ENCODE results near the gene LSM5.

The LSM5 gene

DNA sequence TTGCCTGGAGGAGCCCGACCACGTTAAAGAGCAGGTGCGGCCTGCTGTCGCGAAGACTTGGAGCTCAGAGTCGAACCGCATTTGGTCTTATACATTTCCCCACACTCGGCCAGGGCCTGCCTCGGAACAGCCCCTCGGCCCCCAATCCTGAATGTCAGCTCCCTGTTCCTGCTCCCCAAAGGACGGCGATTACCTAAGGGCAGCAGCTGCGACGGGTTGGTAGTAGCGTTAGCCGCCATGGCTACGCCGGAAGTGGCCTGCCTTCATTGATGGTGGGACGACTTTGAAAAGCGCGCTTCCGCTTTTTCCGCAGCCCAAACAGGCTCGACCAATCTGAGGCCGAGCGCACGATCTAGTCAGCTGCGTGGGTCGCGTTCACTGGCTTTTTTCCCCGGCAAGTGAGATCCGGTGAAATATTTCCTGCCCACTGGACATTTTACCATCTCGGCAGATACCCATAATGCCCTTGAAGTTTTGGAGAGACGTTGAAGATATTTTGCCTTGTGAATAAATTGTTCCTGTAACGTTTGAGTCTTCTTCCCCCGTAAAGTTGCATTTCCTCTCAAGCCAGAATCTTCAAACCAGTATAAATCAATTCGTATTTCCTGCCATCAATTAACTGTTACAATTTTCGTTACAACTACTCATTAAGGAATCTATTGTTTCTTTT lies at the start of gene LSM5:
Gene LSM5, minus strand, starts transcription at position 254 of the 670 bp plus-strand sequence. Its CDS starts 15 bp downstream, at position 239.
- DNase-seq (ENCODE audit: low read depth, low spot score) = peak; percentile 72
- H3K27ac ChIP-seq = peak within 1 kb of the TSS; percentile 84

GRCh38 chr7:32539366-32539765 lies 49.2 kb upstream of the LSM5 start:
- H3K27ac ChIP-seq = no peak overlapping the region
- no peak for DNase-seq (ENCODE audit: low read depth, low spot score)

DNA sequence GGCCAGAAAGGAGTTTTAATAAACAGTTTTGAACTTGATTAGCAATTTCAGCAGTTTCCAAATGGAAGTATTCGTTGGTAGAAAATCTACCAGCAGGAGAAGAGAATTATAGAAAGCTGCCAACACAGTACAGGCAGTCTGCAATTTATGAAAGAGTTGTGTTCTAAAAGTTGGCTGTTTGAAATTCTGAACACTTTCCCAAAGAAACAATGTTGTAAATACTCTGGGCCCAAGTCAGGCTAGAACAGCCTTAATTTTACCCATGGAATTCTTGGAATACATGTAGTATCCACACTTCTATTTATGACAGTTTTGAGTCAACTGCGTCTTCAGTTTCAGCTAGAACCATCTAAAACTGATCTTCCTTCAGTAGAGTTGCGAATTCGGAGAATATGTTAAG lies 47.6 kb upstream of the LSM5 start:
- no peak overlapping the region for H3K27ac ChIP-seq
- no peak for DNase-seq (ENCODE audit: low read depth, low spot score)

GRCh38 chr7:32536585-32536984 lies 46.4 kb upstream of the LSM5 start:
- H3K27ac ChIP-seq = no peak overlapping the region
- DNase-seq (ENCODE audit: low read depth, low spot score) = no peak

GRCh38 chr7:32536016-32536415 lies 45.8 kb upstream of the LSM5 start:
- no peak for DNase-seq (ENCODE audit: low read depth, low spot score)
- H3K27ac ChIP-seq = no peak overlapping the region

DNA sequence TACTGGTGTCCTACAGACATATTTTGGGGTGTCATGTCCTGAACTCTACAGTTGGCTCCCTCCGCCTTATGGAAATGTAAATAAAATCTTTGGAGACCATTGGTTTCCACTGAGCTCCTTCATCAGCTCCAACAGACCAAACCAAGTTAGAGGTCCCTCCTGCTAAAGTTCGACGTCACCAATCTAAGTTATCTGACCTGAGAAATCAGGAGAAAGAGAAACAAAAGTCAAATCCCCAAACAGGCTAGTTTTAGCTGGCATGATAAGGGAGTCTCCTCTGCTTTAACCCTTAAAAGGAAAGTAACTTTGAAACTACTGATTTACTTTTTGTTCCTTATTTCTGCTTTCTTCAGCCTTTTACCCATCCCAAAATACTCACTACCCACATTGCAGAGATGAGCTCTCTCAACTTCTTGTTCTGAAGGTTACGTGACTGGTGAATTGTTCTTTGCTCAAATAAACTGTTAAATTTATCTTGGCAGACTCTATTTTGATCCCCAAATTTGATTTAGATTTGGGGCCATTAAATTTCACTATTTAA lies 45.1 kb upstream of the LSM5 start:
- no peak for DNase-seq (ENCODE audit: low read depth, low spot score)
- H3K27ac ChIP-seq = no peak overlapping the region

GRCh38 chr7:32533276-32534029 lies 43.3 kb upstream of the LSM5 start:
- DNase-seq (ENCODE audit: low read depth, low spot score) = no peak
- H3K27ac ChIP-seq = no peak overlapping the region

DNA sequence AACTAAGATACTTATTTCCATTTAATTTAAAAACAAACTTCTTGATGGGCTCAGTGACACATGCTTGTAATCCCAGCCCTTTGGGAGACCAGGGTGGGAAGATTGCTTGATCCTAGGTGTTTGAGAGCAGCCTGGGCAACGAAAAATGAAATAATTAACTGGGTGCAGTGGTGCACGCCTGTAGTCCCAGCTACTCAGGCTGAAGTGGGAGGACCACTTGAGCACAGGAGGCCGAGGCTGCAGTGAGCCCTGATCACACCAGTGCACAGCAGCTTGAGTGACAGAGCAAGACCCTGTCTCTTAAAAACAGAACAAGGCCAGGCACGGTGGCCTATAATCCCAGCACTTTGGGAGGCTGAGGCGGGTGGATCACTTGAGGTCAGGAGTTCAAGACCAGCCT lies 42.5 kb upstream of the LSM5 start:
- no peak for DNase-seq (ENCODE audit: low read depth, low spot score)

GRCh38 chr7:32532086-32532485 lies 41.9 kb upstream of the LSM5 start:
- no peak for DNase-seq (ENCODE audit: low read depth, low spot score)
- H3K27ac ChIP-seq = no peak overlapping the region

More for the DNA sequence above, 42.5 kb upstream of the LSM5 start:
- H3K27ac ChIP-seq = no peak overlapping the region

DNA sequence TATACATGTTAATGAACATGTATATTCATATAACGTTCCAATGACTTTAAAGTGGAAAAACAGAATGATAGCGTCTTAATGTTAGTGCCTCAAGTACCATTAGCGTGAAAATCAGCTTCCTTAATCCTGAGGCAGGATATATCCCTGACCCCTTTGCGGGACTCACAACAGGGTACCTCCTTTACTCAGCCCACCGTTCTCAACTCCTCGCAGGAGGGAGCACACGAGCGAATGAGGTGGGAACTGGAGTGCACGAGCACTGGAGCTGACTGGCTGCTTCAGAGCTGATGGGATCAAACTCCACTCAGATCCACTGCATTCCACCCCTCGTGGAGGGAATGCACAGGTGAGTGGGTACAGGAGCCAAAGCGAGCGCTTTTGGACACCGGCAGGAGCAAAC lies 41.2 kb upstream of the LSM5 start:
- no peak for DNase-seq (ENCODE audit: low read depth, low spot score)
- no peak overlapping the region for H3K27ac ChIP-seq

DNA sequence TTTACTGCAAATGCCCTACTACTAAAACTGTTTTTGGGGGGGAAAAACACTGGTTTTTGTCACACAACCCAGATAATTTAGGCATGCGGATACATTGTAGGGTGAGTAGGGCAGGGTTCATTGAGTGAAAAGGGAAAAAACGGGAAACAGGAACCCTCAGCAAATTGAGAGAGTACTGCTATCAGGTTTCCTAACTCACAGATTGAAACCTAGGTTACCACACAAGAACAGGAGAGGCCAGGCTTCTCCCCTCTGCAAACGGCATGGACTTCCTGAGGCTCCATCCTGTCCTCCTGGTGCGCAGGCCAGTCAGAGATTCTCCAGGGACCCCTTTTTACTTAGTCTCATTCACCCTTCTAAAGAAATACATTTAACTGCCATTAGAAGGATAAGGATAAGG lies 35.7 kb upstream of the LSM5 start:
- no peak overlapping the region for H3K27ac ChIP-seq
- DNase-seq (ENCODE audit: low read depth, low spot score) = no peak

DNA sequence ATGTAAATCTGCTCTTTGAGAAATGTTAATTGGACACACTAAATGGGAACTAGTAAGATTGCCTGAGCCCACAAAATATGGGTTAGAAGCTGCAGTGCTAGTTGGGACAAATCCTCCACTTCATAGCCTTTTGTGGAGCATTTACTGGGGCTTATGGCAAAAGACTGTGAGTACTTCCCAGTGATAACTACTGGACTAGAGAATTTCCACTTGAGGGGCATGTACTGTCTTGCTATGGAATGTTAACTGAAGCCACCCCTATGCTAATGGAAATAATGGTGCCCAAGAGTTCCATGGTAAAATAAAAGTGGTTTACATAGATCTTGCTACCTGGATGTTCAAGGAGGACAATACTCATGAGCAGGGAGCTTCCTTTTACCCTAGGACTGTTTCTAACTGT lies 34.5 kb upstream of the LSM5 start:
- no peak for DNase-seq (ENCODE audit: low read depth, low spot score)
- H3K27ac ChIP-seq = no peak overlapping the region

GRCh38 chr7:32522746-32523530 lies 32.8 kb upstream of the LSM5 start:
- no peak for DNase-seq (ENCODE audit: low read depth, low spot score)
- no peak overlapping the region for H3K27ac ChIP-seq

- no peak overlapping the region for H3K27ac ChIP-seq
- DNase-seq (ENCODE audit: low read depth, low spot score) = no peak
Measured at GRCh38 chr7:32519763-32520162, 29.6 kb upstream of the LSM5 start.

- DNase-seq (ENCODE audit: low read depth, low spot score) = no peak
- no peak overlapping the region for H3K27ac ChIP-seq
Measured at GRCh38 chr7:32518534-32519140, 28.5 kb upstream of the LSM5 start.

- no peak for DNase-seq (ENCODE audit: low read depth, low spot score)
- peak overlapping the region; percentile 22 for H3K27ac ChIP-seq
Measured at GRCh38 chr7:32516551-32517100, 26.4 kb upstream of the LSM5 start.

DNA sequence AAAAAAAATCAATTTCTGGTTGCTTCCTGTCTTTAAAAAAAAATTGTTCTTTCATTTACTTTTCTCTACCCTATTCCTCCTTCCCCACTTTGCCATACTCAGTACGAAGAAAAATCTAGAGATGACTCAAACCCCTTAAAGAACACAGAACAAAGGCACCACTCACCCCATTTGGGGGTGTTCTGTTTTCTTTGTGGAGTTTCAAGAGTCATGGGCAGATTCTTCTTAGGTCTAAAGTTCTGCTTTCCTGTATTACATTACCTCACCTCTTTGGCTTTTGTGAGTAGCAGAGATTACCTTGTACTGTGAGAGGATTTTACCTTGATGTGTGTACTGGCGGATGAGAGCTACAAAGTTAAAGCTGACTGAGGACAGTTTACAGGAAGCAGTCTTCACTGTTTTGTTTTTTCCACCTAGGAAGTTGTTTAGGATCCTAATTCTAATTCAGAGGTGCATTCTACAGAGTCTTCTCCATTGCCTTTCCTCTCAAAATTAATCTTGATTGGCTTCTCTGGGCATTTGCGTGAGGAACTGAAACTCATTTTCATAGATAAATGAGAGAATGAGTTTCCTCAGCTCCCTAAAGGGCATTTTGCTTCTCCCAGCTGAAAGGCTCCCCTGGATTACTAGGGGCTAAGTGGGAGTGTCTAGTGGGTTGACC lies 25.8 kb upstream of the LSM5 start:
- H3K27ac ChIP-seq = peak overlapping the region; percentile 22
- DNase-seq (ENCODE audit: low read depth, low spot score) = no peak

- no peak overlapping the region for H3K27ac ChIP-seq
- DNase-seq (ENCODE audit: low read depth, low spot score) = no peak
Measured at GRCh38 chr7:32513210-32513609, 23.0 kb upstream of the LSM5 start.

GRCh38 chr7:32511791-32512190 lies 21.6 kb upstream of the LSM5 start:
- no peak for DNase-seq (ENCODE audit: low read depth, low spot score)

DNA sequence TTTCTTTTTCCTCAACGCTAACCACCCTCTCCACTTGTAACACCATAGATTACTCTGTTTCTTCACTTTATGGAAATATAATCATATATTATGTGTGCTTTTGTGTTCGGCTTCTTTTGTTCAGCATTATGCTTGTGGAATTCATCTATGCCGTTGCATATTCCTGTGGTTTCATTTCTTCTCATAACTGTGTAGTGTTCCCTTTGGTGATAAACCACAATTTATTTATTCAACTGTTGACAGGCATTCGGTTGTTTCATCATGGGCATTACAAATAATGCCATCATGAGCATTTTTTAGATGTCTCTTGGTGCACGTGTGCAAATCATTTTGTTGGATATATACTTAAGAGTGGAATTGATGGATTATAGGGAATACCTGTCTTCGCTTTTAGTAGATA lies 17.2 kb upstream of the LSM5 start:
- H3K27ac ChIP-seq = peak overlapping the region; percentile 90
- DNase-seq (ENCODE audit: low read depth, low spot score) = no peak

More at GRCh38 chr7:32511791-32512190, 21.6 kb upstream of the LSM5 start:
- no peak overlapping the region for H3K27ac ChIP-seq
